ENCODE data around the gene CYP27A1.

- TF ChIP-seq CTCF (IDR thresholded peaks at IDR 0.05) (no peak), POLR2A (IDR thresholded peaks at IDR 0.05) (no peak)
Observed at GRCh38 chr2:218810256-218810655, 28.3 kb downstream of the CYP27A1 start.

Data from heart left ventricle (tissue), 13 donors.